K562 (cell line): ENCODE measurements around the gene GGA3. TPM values are rescaled to one million over a fixed set of nuclear protein-coding genes. Genes with fewer than 3 reads are reported as not detected.

Experiments used
- AFF4 ChIP-seq: sonication (generic); formaldehyde crosslinking; IDR thresholded peaks from 2 replicates; pipeline ENCODE4 v1.8.0; 2023; ENCODE audit warnings: mild to moderate bottlenecking, missing genetic modification reagents
- CBX8 ChIP-seq: fragments of 200-600 bp; sonication (generic); IDR thresholded peaks from 2 replicates; pipeline ENCODE4 v1.6.1; 2012; ENCODE audit warnings: borderline replicate concordance, mixed run types, low read depth, mild to moderate bottlenecking, moderate library complexity, mixed read lengths, low read length, control low read depth, inconsistent platforms; ENCODE audit not compliant: poor library complexity, severe bottlenecking; ENCODE audit errors: extremely low read depth
- HIVEP1 ChIP-seq: fragments of 250-450 bp; sonication (Bioruptor Pico); IDR thresholded peaks from 2 replicates; pipeline ENCODE4 v1.4.0; 2020; ENCODE audit warnings: mild to moderate bottlenecking
- KDM2B ChIP-seq: fragments of 250-450 bp; sonication (Bioruptor Pico); IDR thresholded peaks from 2 replicates; pipeline ENCODE4 v1.8.0; 2021; ENCODE audit warnings: mild to moderate bottlenecking, moderate library complexity
- KDM4B ChIP-seq, 2 experiments: fragments of 450-650 bp in 1 of 2; sonication (generic) in 1 of 2; IDR thresholded peaks; 2 replicates each; pipeline ENCODE4 v1.6.1; 2016 to 2017; ENCODE audit warnings: borderline replicate concordance in 2 of 2, antibody characterized with exemption in 1 of 2, low read depth in 1 of 2, mild to moderate bottlenecking in 1 of 2
- KLF16 ChIP-seq: IDR thresholded peaks from 2 replicates; pipeline ENCODE4 v1.6.1; 2016; ENCODE audit warnings: antibody characterized with exemption
- MNT ChIP-seq, 2 experiments: fragments of 450-650 bp; conservative IDR thresholded peaks; 2 replicates each; pipeline ENCODE4 v1.6.1; 2017; ENCODE audit warnings: mild to moderate bottlenecking in 2 of 2, moderate library complexity in 2 of 2
- RBM14 ChIP-seq: fragments of 200-400 bp; formaldehyde crosslinking; IDR thresholded peaks from 2 replicates; pipeline ENCODE4 v1.6.1; 2018; ENCODE audit warnings: low read depth, mild to moderate bottlenecking, low read length, moderate library complexity, borderline replicate concordance; ENCODE audit not compliant: insufficient read depth
- ZBTB12 ChIP-seq: fragments of 250-450 bp; sonication (Bioruptor Pico); IDR thresholded peaks from 2 replicates; pipeline ENCODE4 v1.4.0; 2020
- ZNF764 ChIP-seq: fragments of 250-450 bp; sonication (Bioruptor Pico); IDR thresholded peaks from 2 replicates; pipeline ENCODE4 v1.4.0; 2020; ENCODE audit warnings: low read depth, mild to moderate bottlenecking, moderate library complexity
- ZNF778 ChIP-seq: fragments of 450-650 bp; formaldehyde crosslinking; IDR thresholded peaks from 2 replicates; pipeline ENCODE4 v1.4.0; 2020; ENCODE audit warnings: mild to moderate bottlenecking, moderate library complexity
- ZNF785 ChIP-seq: fragments of 250-450 bp; sonication (Bioruptor Pico); IDR thresholded peaks from 2 replicates; pipeline ENCODE4 v1.4.0; 2020; ENCODE audit warnings: mild to moderate bottlenecking
- polyA plus RNA-seq, 8 experiments: library from polyadenylated mRNA; depleted of rRNA in 4 of 8; stranded (reverse) in 5 of 8; unstranded in 3 of 8; fragments of >200 nt; fragmentation: Nextera tagmentation in 2 of 8; fragmentation: Illumina TruSeq in 1 of 8; extraction: Ambion mirVana in 2 of 8; extraction: Trizol in 1 of 8; gene quantifications; 2 replicates each; pipeline versions ENCODE4 v1.2.1 to v1.2.3, GENCODE V29; 2011 to 2014; ENCODE audit warnings: inconsistent platforms in 1 of 8, missing spikeins in 1 of 8
- total RNA-seq, 7 experiments: library from RNA; depleted of rRNA in 6 of 7; stranded (reverse); fragments of >200 nt in 6 of 7; fragmentation: Illumina TruSeq in 2 of 7; extraction: Trizol in 2 of 7; gene quantifications; 2 replicates each; pipeline versions ENCODE4 v1.2.1 to v1.2.3, GENCODE V29; 2011 to 2021; ENCODE audit warnings: low replicate concordance in 1 of 7
- TF ChIP-seq, protein P1 (sequence below): sonication (generic); formaldehyde crosslinking; IDR thresholded peaks from 2 replicates; pipeline ENCODE4 v1.8.0; 2023; ENCODE audit warnings: missing genetic modification reagents, mild to moderate bottlenecking, borderline replicate concordance

GGA3 gene
- total and polyA plus RNA-seq, 9 of the 15 experiments (the other 6 are each of a cell fraction or from before 2014, with no cell fraction given): 5.7 to 64.9 (median 25.4) TPM

DNA sequence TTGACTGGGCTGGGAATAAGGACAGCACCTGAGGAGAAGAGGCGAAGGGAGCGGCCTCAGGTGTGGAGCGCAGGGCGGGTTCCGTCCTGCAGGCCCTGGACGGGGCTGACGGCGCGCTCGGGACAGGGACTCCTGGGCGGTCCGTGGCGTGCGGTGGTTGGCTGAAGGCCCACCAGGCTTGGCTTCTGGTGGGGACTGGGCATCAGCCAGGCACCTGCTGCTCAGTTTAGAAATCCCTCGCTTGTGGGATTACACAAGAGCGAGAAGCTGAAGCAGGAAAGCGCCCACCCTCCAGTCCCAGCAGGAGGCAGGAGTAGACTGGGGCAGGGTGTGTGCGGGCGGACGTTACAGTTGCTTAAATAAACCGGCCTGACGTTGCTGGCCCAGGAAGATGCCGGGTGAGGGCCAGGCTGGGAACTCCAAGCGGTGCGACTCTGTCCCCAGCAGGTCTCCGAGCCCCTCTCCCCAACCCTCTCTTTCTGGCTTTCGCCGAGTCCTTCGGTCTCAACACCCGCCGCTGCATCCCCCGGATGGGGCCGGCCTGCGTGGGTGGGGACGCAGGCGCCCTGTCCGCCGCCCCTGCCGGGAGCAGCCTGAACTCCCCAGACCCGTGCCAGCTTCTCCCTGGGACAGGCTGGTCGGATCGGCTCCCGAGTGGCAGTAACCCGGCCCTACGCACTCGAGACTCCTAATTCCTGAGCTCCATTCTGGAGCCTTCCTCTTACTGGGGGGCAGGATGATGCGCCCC lies 9.0 kb upstream of the GGA3 start (continued):
- TF ChIP-seq, protein P1, sequence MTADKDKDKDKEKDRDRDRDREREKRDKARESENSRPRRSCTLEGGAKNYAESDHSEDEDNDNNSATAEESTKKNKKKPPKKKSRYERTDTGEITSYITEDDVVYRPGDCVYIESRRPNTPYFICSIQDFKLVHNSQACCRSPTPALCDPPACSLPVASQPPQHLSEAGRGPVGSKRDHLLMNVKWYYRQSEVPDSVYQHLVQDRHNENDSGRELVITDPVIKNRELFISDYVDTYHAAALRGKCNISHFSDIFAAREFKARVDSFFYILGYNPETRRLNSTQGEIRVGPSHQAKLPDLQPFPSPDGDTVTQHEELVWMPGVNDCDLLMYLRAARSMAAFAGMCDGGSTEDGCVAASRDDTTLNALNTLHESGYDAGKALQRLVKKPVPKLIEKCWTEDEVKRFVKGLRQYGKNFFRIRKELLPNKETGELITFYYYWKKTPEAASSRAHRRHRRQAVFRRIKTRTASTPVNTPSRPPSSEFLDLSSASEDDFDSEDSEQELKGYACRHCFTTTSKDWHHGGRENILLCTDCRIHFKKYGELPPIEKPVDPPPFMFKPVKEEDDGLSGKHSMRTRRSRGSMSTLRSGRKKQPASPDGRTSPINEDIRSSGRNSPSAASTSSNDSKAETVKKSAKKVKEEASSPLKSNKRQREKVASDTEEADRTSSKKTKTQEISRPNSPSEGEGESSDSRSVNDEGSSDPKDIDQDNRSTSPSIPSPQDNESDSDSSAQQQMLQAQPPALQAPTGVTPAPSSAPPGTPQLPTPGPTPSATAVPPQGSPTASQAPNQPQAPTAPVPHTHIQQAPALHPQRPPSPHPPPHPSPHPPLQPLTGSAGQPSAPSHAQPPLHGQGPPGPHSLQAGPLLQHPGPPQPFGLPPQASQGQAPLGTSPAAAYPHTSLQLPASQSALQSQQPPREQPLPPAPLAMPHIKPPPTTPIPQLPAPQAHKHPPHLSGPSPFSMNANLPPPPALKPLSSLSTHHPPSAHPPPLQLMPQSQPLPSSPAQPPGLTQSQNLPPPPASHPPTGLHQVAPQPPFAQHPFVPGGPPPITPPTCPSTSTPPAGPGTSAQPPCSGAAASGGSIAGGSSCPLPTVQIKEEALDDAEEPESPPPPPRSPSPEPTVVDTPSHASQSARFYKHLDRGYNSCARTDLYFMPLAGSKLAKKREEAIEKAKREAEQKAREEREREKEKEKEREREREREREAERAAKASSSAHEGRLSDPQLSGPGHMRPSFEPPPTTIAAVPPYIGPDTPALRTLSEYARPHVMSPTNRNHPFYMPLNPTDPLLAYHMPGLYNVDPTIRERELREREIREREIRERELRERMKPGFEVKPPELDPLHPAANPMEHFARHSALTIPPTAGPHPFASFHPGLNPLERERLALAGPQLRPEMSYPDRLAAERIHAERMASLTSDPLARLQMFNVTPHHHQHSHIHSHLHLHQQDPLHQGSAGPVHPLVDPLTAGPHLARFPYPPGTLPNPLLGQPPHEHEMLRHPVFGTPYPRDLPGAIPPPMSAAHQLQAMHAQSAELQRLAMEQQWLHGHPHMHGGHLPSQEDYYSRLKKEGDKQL (CRISPR knock-in tag): no peak
- TF ChIP-seq ZBTB12 (CRISPR knock-in tag) (no peak), ZNF778 (CRISPR knock-in tag) (no peak), KDM2B (no peak), CBX8 (no peak), HIVEP1 (CRISPR knock-in tag) (no peak), ZNF785 (CRISPR knock-in tag) (no peak), KDM4B (IDR thresholded peaks at IDR 0.05; ENCODE audit: borderline replicate concordance in 2 of 2, low read depth in 1 of 2) (0 out of 4 replicates have a peak, but pooled peaks of 1 of the 2 experiments have one; percentile 60), KLF16 (peak; percentile 45; the same call in 1 of the 2 replicates), ZNF764 (CRISPR knock-in tag) (peak; percentile 67; the same call in 1 of the 2 replicates), AFF4 (CRISPR knock-in tag) (0 out of 2 replicates have a peak, but pooled peaks have one; percentile 23), RBM14 (no peak), MNT (conservative IDR thresholded peaks at IDR 0.05) (peak in 1 of 2 experiments; percentile 60; a peak in 1 of 4 replicates)
